Breast epithelium (tissue), 4 donors: ENCODE data around the gene INTS14. TPM values are rescaled to one million over a fixed set of nuclear protein-coding genes. Genes with fewer than 3 reads are reported as not detected.

Experiments used
- DNase-seq, 2 donors: peaks; one replicate each; pipeline ENCODE4 v3.0.0-alpha.2; 2019; ENCODE audit warnings: low spot score in 2 of 2
- H3K27ac ChIP-seq, 2 donors: fragments of 200-600 bp; sonication (generic) in 1 of 2; one replicate each; pipeline ENCODE4 v1.5.1; 2016 to 2019; ENCODE audit warnings: mild to moderate bottlenecking in 1 of 2
- H3K27me3 ChIP-seq, 2 donors: fragments of 200-600 bp; sonication (generic) in 1 of 2; one replicate each; pipeline versions ENCODE4 v1.5.1 to v1.6.0; 2017 to 2019; ENCODE audit warnings: control low read depth in 1 of 2, mild to moderate bottlenecking in 1 of 2
- H3K36me3 ChIP-seq: fragments of 200-600 bp; one replicate; pipeline ENCODE4 v1.5.1; 2019
- H3K4me1 ChIP-seq, 2 donors: fragments of 200-600 bp; sonication (generic); one replicate each; pipeline ENCODE4 v1.5.1; 2016 to 2019; ENCODE audit warnings: control low read depth in 1 of 2
- H3K4me3 ChIP-seq, 3 donors: fragments of 200-600 bp; sonication (generic); 1 replicate in 2 of 3; 2 replicates in 1 of 3; pipeline ENCODE4 v1.5.1; 2016 to 2019; ENCODE audit warnings: mild to moderate bottlenecking in 3 of 3, moderate library complexity in 2 of 3
- H3K9me3 ChIP-seq, 2 donors: fragments of 200-600 bp; sonication (generic) in 1 of 2; one replicate each; pipeline ENCODE4 v1.5.1; 2016 to 2019; ENCODE audit warnings: control low read depth in 1 of 2
- CTCF ChIP-seq, 3 donors: fragments of 450-650 bp; IDR thresholded peaks; one replicate each; pipeline ENCODE4 v1.5.1; 2016 to 2017; ENCODE audit warnings: antibody characterized with exemption in 3 of 3, mild to moderate bottlenecking in 3 of 3, moderate library complexity in 3 of 3
- POLR2A ChIP-seq: fragments of 450-650 bp; IDR thresholded peaks from one replicate; pipeline ENCODE4 v1.6.1; 2016; ENCODE audit warnings: antibody characterized with exemption, mild to moderate bottlenecking, moderate library complexity
- POLR2AphosphoS5 ChIP-seq, 3 donors: sonication (generic); formaldehyde crosslinking; IDR thresholded peaks; one replicate each; pipeline ENCODE4 v1.6.1; 2017; ENCODE audit warnings: antibody characterized with exemption in 3 of 3
- intact Hi-C: fragments of 100-400 bp; cut with DNase I; formaldehyde crosslinking; loops from one replicate; pipeline ENCODE4 v1.15.1; 2023; ENCODE audit warnings: low total_unique reads
- total RNA-seq, 3 donors: library from RNA; depleted of rRNA; stranded (reverse); fragments of >200 nt; gene quantifications; one replicate each; pipeline ENCODE4 v1.1.0, GENCODE V29; 2016

The INTS14 gene
- total RNA-seq, 3 donors from 2014 or later = 34.6 to 54.3 (median 37.7) TPM

- no peaks in the 10 kb centered on the region for H3K27me3 ChIP-seq
- TF ChIP-seq POLR2A (no peak), POLR2AphosphoS5 (IDR thresholded peaks at IDR 0.05) (no peak), CTCF (IDR thresholded peaks at IDR 0.05) (no peak)
- no peaks in the 10 kb centered on the region for H3K36me3 ChIP-seq
- DNase-seq = no peak
- H3K4me3 ChIP-seq = no peak overlapping the region
- no peak overlapping the region for H3K27ac ChIP-seq
- H3K4me1 ChIP-seq = no peaks in the 10 kb centered on the region
- intact Hi-C loops = no loop called here
- no peaks in the 10 kb centered on the region for H3K9me3 ChIP-seq
Observed at GRCh38 chr15:65633752-65634151, 22.8 kb upstream of the INTS14 start.

GRCh38 chr15:65632780-65633375 is 21.9 kb upstream of the INTS14 start:
- H3K27ac ChIP-seq = no peak overlapping the region
- TF ChIP-seq CTCF (IDR thresholded peaks at IDR 0.05) (no peak), POLR2AphosphoS5 (IDR thresholded peaks at IDR 0.05) (no peak)
- intact Hi-C loops = no loop called here

GRCh38 chr15:65631503-65631902 is 20.6 kb upstream of the INTS14 start:
- no peak for TF ChIP-seq POLR2A
- no peak for TF ChIP-seq POLR2AphosphoS5 (IDR thresholded peaks at IDR 0.05)
- TF ChIP-seq CTCF (IDR thresholded peaks at IDR 0.05) = no peak

More at GRCh38 chr15:65632780-65633375, 21.9 kb upstream of the INTS14 start:
- no peak for DNase-seq
- no peak overlapping the region for H3K4me3 ChIP-seq
- H3K4me1 ChIP-seq = no peaks in the 10 kb centered on the region
- no peaks in the 10 kb centered on the region for H3K9me3 ChIP-seq
- no peaks in the 10 kb centered on the region for H3K27me3 ChIP-seq
- H3K36me3 ChIP-seq = no peaks in the 10 kb centered on the region

GRCh38 chr15:65630760-65631159 is 19.8 kb upstream of the INTS14 start:
- TF ChIP-seq CTCF (IDR thresholded peaks at IDR 0.05) (no peak), POLR2A (no peak), POLR2AphosphoS5 (IDR thresholded peaks at IDR 0.05) (no peak)
- Histone ChIP-seq H3K27me3 (no peaks in the 10 kb centered on the region), H3K9me3 (no peaks in the 10 kb centered on the region), H3K27ac (no peak overlapping the region), H3K4me3 (no peak overlapping the region), H3K4me1 (no peaks in the 10 kb centered on the region), H3K36me3 (no peaks in the 10 kb centered on the region)
- intact Hi-C loops = no loop called here
- no peak for DNase-seq

More at GRCh38 chr15:65631503-65631902, 20.6 kb upstream of the INTS14 start:
- Histone ChIP-seq H3K27ac (no peak overlapping the region), H3K9me3 (no peaks in the 10 kb centered on the region), H3K27me3 (no peaks in the 10 kb centered on the region), H3K4me3 (no peak overlapping the region), H3K4me1 (no peaks in the 10 kb centered on the region), H3K36me3 (no peaks in the 10 kb centered on the region)
- no peak for DNase-seq
- intact Hi-C loops = no loop called here

GRCh38 chr15:65629548-65629947 is 18.6 kb upstream of the INTS14 start:
- intact Hi-C loops = no loop called here
- Histone ChIP-seq H3K27me3 (no peaks in the 10 kb centered on the region), H3K9me3 (no peaks in the 10 kb centered on the region), H3K27ac (no peak overlapping the region), H3K4me1 (no peaks in the 10 kb centered on the region), H3K4me3 (no peak overlapping the region), H3K36me3 (no peaks in the 10 kb centered on the region)
- DNase-seq = no peak
- TF ChIP-seq POLR2AphosphoS5 (IDR thresholded peaks at IDR 0.05) (no peak), POLR2A (no peak), CTCF (IDR thresholded peaks at IDR 0.05) (no peak)
